Endodermal cell (in vitro differentiated cells): ENCODE results near the gene TULP1. TPM values are rescaled to one million over a fixed set of nuclear protein-coding genes. Genes with fewer than 3 reads are reported as not detected.
A peak's percentile ranks its signal among the peaks of the same experiment; 100 is the strongest.

Experiments used
- DNase-seq: peaks from one replicate; pipeline ENCODE4 v3.0.0-alpha.2; 2017
- H3K27ac ChIP-seq: 2 replicates; pipeline ENCODE4 v1.5.1; 2013; ENCODE audit warnings: mild to moderate bottlenecking, low read depth, low read length, moderate library complexity
- H3K27me3 ChIP-seq: 2 replicates; pipeline ENCODE4 v1.6.1; 2013; ENCODE audit warnings: mild to moderate bottlenecking, low read length, moderate library complexity; ENCODE audit not compliant: insufficient read depth, control insufficient read depth, poor library complexity, severe bottlenecking
- H3K36me3 ChIP-seq: 2 replicates; pipeline ENCODE4 v1.7.0; 2013; ENCODE audit warnings: mild to moderate bottlenecking, low read length, moderate library complexity; ENCODE audit not compliant: control insufficient read depth, insufficient read depth
- H3K4me1 ChIP-seq: one replicate; pipeline ENCODE4 v1.7.0; 2013; ENCODE audit warnings: low read length; ENCODE audit not compliant: control insufficient read depth, insufficient read depth
- H3K4me3 ChIP-seq: 2 replicates; pipeline ENCODE4 v1.5.1; 2013; ENCODE audit warnings: mild to moderate bottlenecking, low read length, moderate library complexity
- H3K9ac ChIP-seq: 2 replicates; pipeline ENCODE4 v1.6.1; 2013; ENCODE audit warnings: mild to moderate bottlenecking, low read length, moderate library complexity; ENCODE audit not compliant: poor library complexity, severe bottlenecking; ENCODE audit errors: extremely low read depth
- H3K9me3 ChIP-seq: 2 replicates; pipeline ENCODE4 v1.6.1; 2013; ENCODE audit warnings: mild to moderate bottlenecking, low read length, moderate library complexity; ENCODE audit not compliant: control insufficient read depth
- H3K27ac Mint-ChIP-seq: 2 replicates; pipeline ENCODE4 v1.8.0; 2020; ENCODE audit warnings: mixed read lengths
- H3K27me3 Mint-ChIP-seq: 2 replicates; pipeline ENCODE4 v1.8.0; 2021; ENCODE audit warnings: mild to moderate bottlenecking, mixed read lengths; ENCODE audit not compliant: insufficient read depth
- H3K36me3 Mint-ChIP-seq: 2 replicates; pipeline ENCODE4 v1.8.0; 2020; ENCODE audit warnings: low read depth, mixed read lengths
- H3K4me1 Mint-ChIP-seq: 2 replicates; pipeline ENCODE4 v1.8.0; 2020; ENCODE audit warnings: mixed read lengths
- H3K4me3 Mint-ChIP-seq: 2 replicates; pipeline ENCODE4 v1.8.0; 2020; ENCODE audit warnings: mild to moderate bottlenecking, moderate library complexity, mixed read lengths
- H3K9me3 Mint-ChIP-seq: 2 replicates; pipeline ENCODE4 v1.8.0; 2020; ENCODE audit warnings: mild to moderate bottlenecking, mixed read lengths
- CTCF ChIP-seq: fragments of 200-600 bp; sonication (generic); conservative IDR thresholded peaks from 2 replicates; pipeline ENCODE4 v1.5.0; 2021; ENCODE audit warnings: antibody characterized with exemption, mild to moderate bottlenecking
- WGBS, 2 experiments: methylation state at CpG; one replicate each; pipeline versions ENCODE4 v1.1.5 to v1.1.7; 2013; ENCODE audit warnings: missing lambda C conversion rate in 2 of 2, mixed read lengths in 1 of 2; ENCODE audit not compliant: insufficient coverage in 1 of 2, insufficient read length in 1 of 2; 5-methylcytosine and 5-hydroxymethylcytosine counted together
- total RNA-seq, 2 donors: library from RNA; stranded (reverse); fragmentation: NEBNext Ultra II Directional in 1 of 2; extraction: Animal tissue kit (Norgen Biotek cat#: 25700) in 1 of 2; gene quantifications; 2 replicates in 1 of 2; 3 replicates in 1 of 2; pipeline ENCODE4 v1.2.1, GENCODE V29; 2021

TULP1 gene
- total RNA-seq, 2 donors from 2014 or later, result 0.29 to 4.0 TPM

- WGBS, 2 experiments, result 93 to 97% methylated on average over 4 to 5 of the region's 5 CpGs
- Histone ChIP-seq H3K9ac (no peak overlapping the region), H3K36me3 (peaks cover 18% of the 10 kb centered on the region), H3K4me1 (no peaks in the 10 kb centered on the region), H3K9me3 (no peaks in the 10 kb centered on the region), H3K4me3 (no peak overlapping the region), H3K27me3 (no peaks in the 10 kb centered on the region), H3K27ac (peak overlapping the region; percentile 57)
- H3K4me3 Mint-ChIP-seq, result no peak overlapping the region
- no peak for TF ChIP-seq CTCF
- H3K4me1 Mint-ChIP-seq, result peaks cover 5% of the 10 kb centered on the region
- H3K27me3 Mint-ChIP-seq, result no peaks in the 10 kb centered on the region
- no peak overlapping the region for H3K27ac Mint-ChIP-seq
- H3K36me3 Mint-ChIP-seq, result peaks cover 31% of the 10 kb centered on the region
- no peaks in the 10 kb centered on the region for H3K9me3 Mint-ChIP-seq
- DNase-seq, result no peak
Measured at GRCh38 chr6:35477551-35478179, 35.0 kb downstream of the TULP1 start.

GRCh38 chr6:35477028-35477427 lies 35.7 kb downstream of the TULP1 start:
- Histone ChIP-seq H3K9me3 (no peaks in the 10 kb centered on the region), H3K4me3 (no peak overlapping the region), H3K36me3 (peaks cover 24% of the 10 kb centered on the region), H3K4me1 (no peaks in the 10 kb centered on the region), H3K9ac (no peak overlapping the region), H3K27me3 (no peaks in the 10 kb centered on the region), H3K27ac (peak overlapping the region; percentile 57)
- TF ChIP-seq CTCF, result no peak
- peak; percentile 39 for DNase-seq
- H3K27me3 Mint-ChIP-seq, result no peaks in the 10 kb centered on the region
- H3K4me1 Mint-ChIP-seq, result peaks cover 5% of the 10 kb centered on the region
- 92 to 97% methylated on average over 6 to 8 of the region's 8 CpGs for WGBS, 2 experiments
- no peak overlapping the region for H3K4me3 Mint-ChIP-seq
- no peak overlapping the region for H3K27ac Mint-ChIP-seq
- peaks cover 36% of the 10 kb centered on the region for H3K36me3 Mint-ChIP-seq
- H3K9me3 Mint-ChIP-seq, result no peaks in the 10 kb centered on the region

- Mint-ChIP-seq H3K9me3 (no peaks in the 10 kb centered on the region), H3K27ac (peak overlapping the region; percentile 13), H3K4me1 (peaks cover 2% of the 10 kb centered on the region), H3K36me3 (peaks cover 41% of the 10 kb centered on the region), H3K27me3 (no peaks in the 10 kb centered on the region), H3K4me3 (no peak overlapping the region)
- peak; percentile 58 for DNase-seq
- no peak for TF ChIP-seq CTCF
- H3K4me3 ChIP-seq, result no peak overlapping the region
- WGBS, 2 experiments, result 92 to 98% methylated on average over 7 to 14 of the region's 14 CpGs
- H3K4me1 ChIP-seq, result no peaks in the 10 kb centered on the region
- H3K27ac ChIP-seq, result no peak overlapping the region
- no peaks in the 10 kb centered on the region for H3K27me3 ChIP-seq
- peaks cover 34% of the 10 kb centered on the region for H3K36me3 ChIP-seq
- H3K9ac ChIP-seq, result no peak overlapping the region
- no peaks in the 10 kb centered on the region for H3K9me3 ChIP-seq
Measured at GRCh38 chr6:35476004-35476403, 36.7 kb downstream of the TULP1 start.
